Activated naive CD4-positive, alpha-beta T cell treated with anti-CD3 and anti-CD28 coated beads, Interleukin-2, amount 50 U/mL, for 72 hours (primary cell): ENCODE measurements around the gene HPCAL1. TPM values are rescaled to one million over a fixed set of nuclear protein-coding genes. Genes with fewer than 3 reads are reported as not detected.

Experiments used
- ATAC-seq, 2 donors: fragments of 150-1000 bp; cut with Tn5 transposase; 2 replicates each; pipeline ENCODE4 v1.10.0; 2021; ENCODE audit warnings: mild to moderate bottlenecking in 2 of 2, moderate library complexity in 2 of 2
- DNase-seq, 2 donors: peaks; one replicate each; pipeline ENCODE4 v3.0.0; 2021 to 2022; ENCODE audit warnings: low spot score in 2 of 2
- H3K27ac Mint-ChIP-seq, 2 donors: one replicate each; pipeline ENCODE4 v1.8.0; 2022; ENCODE audit warnings: mild to moderate bottlenecking in 2 of 2, mixed read lengths in 2 of 2
- H3K36me3 Mint-ChIP-seq, 2 donors: one replicate each; pipeline ENCODE4 v1.8.0; 2022; ENCODE audit warnings: mixed read lengths in 2 of 2
- H3K9me3 Mint-ChIP-seq, 2 donors: one replicate each; pipeline ENCODE4 v1.8.0; 2022; ENCODE audit warnings: mixed read lengths in 2 of 2
- total RNA-seq, 2 donors: library from RNA; stranded (reverse); gene quantifications; one replicate each; pipeline ENCODE4 v1.2.3, GENCODE V29; 2022

HPCAL1 gene
- total RNA-seq, 2 donors from 2014 or later: 46.0 to 96.5 TPM

GRCh38 chr2:10266133-10266620 lies 36.5 kb upstream of the HPCAL1 start:
- H3K27ac Mint-ChIP-seq: no peak overlapping the region
- ATAC-seq: no peak
- no peaks in the 10 kb centered on the region for H3K36me3 Mint-ChIP-seq
- DNase-seq: no peak
- no peaks in the 10 kb centered on the region for H3K9me3 Mint-ChIP-seq

DNA sequence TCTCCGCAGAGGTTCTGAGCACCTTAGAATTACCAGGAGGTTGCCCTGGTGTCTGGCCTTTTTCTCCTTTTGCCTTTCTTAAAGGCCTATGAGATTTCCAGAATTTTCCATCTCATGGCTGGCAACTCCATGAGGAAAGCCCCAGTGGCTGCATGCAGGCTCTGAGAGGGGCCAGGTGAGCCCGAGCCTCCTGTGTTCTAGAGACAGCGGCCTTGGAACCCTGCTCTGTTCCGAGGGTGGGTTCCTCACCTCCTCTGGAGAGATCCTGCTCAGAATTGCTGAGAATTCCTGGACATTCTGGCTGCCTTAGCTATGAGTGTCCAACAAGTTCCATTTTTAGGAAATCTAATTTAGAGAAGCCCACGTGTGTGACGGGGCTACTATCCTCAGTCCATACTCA lies 35.7 kb upstream of the HPCAL1 start:
- no peaks in the 10 kb centered on the region for H3K9me3 Mint-ChIP-seq
- DNase-seq (no peak), ATAC-seq (no peak)
- H3K27ac Mint-ChIP-seq: no peak overlapping the region
- no peaks in the 10 kb centered on the region for H3K36me3 Mint-ChIP-seq

- ATAC-seq (no peak), DNase-seq (peak in 1 of 2 donors; percentile 48)
- H3K36me3 Mint-ChIP-seq: no peaks in the 10 kb centered on the region
- no peak overlapping the region for H3K27ac Mint-ChIP-seq
- H3K9me3 Mint-ChIP-seq: no peaks in the 10 kb centered on the region
These were observed 34.9 kb upstream of the HPCAL1 start for GRCh38 chr2:10267551-10268465.

DNA sequence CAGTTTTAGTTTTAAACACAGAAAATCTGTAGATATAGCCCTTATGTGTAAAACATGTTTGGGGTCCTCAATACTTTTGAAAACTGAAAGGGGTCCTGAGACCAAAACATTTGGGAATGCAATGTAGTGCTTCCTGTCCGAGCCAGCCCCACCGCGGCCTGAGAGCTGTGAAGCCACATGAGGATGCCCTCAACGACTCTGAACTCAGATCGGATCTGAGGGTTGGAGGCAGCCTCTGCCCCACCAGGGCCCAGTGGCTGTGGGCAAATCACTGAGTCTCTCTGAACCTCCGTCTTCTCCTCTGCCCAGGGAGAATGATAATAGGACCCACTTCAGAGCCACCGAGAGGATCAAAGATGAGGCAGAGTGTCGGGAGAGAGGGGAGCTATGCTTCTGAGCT lies 33.4 kb upstream of the HPCAL1 start:
- ATAC-seq (no peak), DNase-seq (peak in 1 of 2 donors; percentile 40)
- Mint-ChIP-seq H3K36me3 (no peaks in the 10 kb centered on the region), H3K9me3 (no peaks in the 10 kb centered on the region), H3K27ac (no peak overlapping the region)

DNA sequence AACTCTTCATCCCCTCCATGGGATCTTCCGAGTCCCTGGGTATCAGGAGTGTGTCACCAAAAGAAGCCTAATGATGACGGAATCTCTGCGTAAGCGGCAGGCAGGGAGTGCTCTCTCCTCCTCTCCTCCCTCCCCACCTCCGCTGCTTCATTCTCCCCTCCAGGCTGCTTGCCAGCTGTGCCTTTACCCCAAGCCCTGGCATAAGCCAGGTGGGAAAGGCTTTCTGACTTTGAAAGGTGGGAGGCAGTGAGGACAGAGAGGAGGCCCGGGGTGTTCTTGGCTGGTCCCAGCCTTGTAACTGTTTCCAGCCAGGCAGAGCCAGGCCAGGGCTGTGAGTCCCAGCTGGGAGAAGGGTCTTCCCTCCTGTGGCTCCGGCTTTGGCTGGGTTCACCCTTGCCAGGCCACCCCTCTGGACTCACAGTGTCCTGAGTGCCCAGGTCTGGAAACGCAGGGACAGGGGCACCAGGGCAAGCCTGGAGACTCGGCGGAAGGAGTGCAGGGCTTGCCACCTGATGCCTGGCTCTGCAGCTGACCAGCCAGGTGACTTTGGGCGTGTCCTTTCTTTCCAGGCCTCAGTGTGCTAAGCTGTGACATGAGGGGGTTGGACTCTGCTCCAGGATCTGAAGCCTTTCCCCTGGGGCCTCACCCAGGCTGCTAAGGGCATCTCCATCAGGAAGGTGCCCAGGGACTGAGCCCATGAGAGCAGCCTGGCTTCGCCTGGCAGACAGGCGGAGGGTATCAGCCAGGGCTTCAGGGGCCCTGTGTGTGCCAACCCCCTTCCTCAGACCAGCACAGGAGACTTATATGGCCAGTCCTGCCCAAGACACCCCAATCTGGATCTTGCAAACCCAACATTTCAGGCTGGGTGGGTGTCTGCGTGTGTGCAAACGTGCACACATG lies 32.7 kb upstream of the HPCAL1 start:
- no peaks in the 10 kb centered on the region for H3K36me3 Mint-ChIP-seq
- H3K27ac Mint-ChIP-seq: peak overlapping the region in 1 of 2 donors; percentile 74
- H3K9me3 Mint-ChIP-seq: no peaks in the 10 kb centered on the region
- DNase-seq: peak in 1 of 2 donors; percentile 38
- no peak for ATAC-seq

DNA sequence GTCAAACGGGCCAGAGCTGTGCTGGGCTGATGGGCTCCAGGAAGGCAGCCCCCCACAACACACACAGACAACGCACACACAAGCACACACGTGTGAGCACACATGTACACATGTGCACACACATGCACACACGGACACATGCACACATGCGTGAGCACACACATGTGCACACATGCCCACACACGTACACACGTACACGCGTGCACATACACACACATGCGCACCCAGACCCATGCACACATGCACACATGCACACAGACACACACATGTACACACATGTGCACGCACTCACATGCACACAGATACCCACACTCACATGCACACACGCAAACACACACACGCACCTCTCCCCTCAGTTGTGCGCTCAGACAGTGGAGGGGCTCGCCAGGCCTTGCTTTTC lies 31.2 kb upstream of the HPCAL1 start:
- Mint-ChIP-seq H3K36me3 (no peaks in the 10 kb centered on the region), H3K9me3 (no peaks in the 10 kb centered on the region), H3K27ac (no peak overlapping the region)
- DNase-seq (no peak), ATAC-seq (no peak)

DNA sequence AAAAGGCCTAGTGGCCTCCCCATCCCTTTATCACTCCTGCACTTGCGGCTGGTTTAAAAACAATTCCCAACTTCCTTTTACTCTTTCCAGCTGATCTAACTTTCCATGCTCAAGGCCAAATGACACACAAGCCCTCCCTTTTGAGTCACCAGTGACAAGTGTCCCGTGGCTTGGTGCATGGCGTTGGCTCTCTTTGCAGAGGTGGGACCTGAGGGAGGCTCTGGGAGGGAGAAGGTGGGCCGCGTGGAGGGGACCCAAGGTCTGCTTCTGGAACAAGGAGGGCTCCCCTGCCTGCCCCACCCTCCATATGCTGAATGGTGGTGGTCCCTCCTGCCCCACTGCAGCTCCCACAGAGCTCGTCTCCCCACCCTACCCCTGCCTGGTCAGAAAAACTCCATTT lies 30.8 kb upstream of the HPCAL1 start:
- no peak for DNase-seq
- Mint-ChIP-seq H3K27ac (no peak overlapping the region), H3K36me3 (no peaks in the 10 kb centered on the region), H3K9me3 (no peaks in the 10 kb centered on the region)
- no peak for ATAC-seq

GRCh38 chr2:10272464-10272863 lies 30.2 kb upstream of the HPCAL1 start:
- no peak for DNase-seq
- Mint-ChIP-seq H3K27ac (no peak overlapping the region), H3K9me3 (no peaks in the 10 kb centered on the region), H3K36me3 (no peaks in the 10 kb centered on the region)
- no peak for ATAC-seq

DNA sequence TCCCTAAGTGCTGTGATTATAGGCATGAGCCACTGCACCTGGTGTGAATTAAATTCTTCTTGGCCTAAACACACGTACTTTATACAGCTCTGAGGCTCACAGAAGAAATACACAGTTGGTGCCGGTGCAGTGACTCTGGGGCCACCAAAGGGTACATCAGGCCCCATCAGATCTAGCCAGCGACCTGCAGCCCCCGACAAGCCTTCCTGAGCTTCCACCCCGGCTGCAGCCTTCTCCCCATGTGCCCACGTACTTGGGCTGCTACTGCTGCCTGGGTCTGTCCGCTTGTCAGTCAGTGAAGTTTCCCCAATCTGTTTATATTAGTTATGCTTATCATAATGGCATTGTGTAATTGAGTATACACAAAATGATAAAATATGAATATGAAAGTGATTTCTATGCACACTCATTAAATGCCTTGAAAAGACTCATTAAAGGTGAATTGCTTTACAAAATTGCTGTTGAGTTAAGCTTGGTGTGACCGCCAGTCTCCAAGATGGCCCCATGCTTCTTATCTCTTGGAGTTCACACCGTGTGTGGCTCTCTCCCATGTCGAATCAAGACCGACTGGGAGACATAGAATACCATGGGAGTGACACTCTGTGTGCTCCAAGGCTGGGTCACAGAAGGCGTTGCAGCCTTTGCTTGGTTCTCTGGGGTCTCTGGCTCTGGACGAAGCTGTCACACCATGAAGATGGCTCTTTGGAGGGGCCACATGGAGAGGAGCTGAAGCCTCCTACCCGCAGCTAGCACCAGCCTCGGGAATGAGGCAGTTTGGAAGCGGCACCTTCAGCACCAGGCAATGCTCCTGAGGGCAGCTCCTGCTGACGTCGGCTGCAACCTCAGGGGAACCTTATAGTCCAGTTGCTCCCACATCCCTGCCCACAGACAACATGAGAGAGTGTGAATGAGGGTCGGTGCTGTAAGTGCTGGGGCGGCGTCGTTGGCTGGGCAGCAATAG lies 29.2 kb upstream of the HPCAL1 start:
- DNase-seq: peak in 1 of 2 donors; percentile 41
- no peak for ATAC-seq
- Mint-ChIP-seq H3K27ac (no peak overlapping the region), H3K9me3 (no peaks in the 10 kb centered on the region), H3K36me3 (no peaks in the 10 kb centered on the region)

DNA sequence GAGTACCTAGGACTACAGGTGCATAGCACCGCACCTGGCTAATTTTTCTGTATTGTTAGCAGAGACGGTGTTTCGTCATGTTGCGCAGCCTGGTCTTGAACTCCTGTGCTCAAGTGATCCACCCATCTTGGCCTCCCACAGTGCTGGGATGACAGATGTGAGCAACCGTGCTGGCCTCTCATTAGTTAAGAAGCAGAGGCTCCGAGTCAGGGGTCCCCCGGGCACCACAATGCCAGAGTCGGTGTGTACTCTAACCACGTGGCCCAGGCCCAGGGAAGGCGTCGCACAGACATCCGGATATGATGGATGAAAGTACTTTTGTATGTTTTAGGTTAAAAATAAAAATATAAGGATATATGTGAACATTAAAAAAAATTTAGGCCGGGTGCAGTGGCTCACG lies 28.3 kb upstream of the HPCAL1 start:
- H3K27ac Mint-ChIP-seq: peak overlapping the region in 1 of 2 donors; percentile 6
- H3K9me3 Mint-ChIP-seq: no peaks in the 10 kb centered on the region
- no peaks in the 10 kb centered on the region for H3K36me3 Mint-ChIP-seq
- DNase-seq (no peak), ATAC-seq (no peak)

GRCh38 chr2:10274983-10275802 lies 27.5 kb upstream of the HPCAL1 start:
- Mint-ChIP-seq H3K36me3 (no peaks in the 10 kb centered on the region), H3K27ac (no peak overlapping the region), H3K9me3 (no peaks in the 10 kb centered on the region)
- DNase-seq (no peak), ATAC-seq (no peak)

DNA sequence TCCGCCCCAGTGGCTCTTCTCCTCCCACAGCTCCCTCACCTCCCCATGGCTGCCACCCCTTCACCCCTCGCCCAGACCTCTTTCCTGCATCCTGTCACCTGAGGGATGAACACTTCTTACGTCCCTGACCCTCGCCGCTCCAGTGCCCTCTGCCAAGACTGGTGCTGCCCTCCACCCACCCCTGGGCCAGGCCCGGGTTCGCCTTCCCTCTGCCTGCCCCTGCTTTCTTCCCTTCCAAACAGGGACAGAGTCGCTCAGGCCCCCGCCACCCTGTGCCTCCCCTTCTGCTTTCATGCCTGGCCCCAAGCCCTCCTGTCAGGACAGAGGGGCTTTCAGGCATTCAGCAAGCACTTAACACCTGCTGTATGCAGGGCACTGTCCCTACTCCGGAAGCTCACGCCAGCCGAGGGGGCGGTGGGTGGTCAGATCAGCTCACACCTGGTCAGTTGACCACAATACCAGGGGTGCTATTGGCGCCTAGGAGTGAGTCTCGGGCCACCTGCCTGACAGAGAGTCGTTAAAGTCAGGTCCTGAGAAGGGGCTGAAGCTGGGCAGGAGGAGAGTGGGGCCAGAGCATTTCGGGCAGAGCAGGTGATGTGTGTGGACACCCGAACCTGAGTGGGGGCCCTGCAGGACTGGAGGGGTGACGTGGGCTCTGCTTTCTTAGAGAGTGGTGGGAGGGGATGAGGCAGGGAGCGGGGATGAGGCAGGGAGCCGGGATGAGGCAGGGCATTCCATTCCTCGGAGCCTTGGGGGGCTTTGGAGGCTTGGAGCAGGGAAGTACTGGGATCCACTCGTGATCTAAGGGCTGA lies 26.0 kb upstream of the HPCAL1 start:
- H3K27ac Mint-ChIP-seq: no peak overlapping the region
- no peaks in the 10 kb centered on the region for H3K36me3 Mint-ChIP-seq
- no peak for DNase-seq
- no peak for ATAC-seq
- no peaks in the 10 kb centered on the region for H3K9me3 Mint-ChIP-seq

DNA sequence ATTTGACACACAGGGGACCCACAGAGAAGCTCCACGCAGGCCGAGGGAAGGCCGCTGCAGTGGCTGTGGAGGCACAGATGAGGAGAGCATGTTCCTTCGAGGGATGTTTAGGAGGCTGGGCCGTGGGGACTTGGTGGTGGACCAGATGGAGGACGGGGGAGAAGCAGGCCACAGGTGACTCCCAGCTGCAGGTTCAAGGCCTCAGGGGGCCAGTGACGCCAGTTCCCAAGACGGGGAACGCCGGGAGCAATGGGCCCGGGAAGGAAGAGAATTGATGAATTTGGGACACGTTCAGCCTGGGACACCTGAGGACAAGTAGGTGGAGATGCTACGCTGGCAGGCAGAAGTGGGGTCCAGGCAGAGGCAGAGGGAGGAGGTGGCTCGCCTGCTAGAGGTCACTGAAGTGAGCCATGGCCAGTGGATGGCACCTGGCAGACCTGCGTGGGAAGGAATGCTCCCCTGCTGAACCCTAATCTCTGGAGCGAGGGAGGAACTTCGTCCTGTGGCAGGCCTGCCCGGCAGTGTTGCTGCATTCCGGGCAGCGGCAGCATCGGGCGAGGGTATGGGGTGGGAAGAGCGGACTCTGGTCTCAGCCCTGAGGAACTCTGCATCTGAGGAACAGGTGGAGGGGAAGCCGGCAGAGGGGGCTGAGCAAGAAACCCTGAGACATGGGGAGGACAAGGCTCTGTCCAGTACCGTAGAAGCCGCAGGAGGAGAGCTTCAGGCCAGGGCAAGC lies 25.2 kb upstream of the HPCAL1 start:
- Mint-ChIP-seq H3K27ac (no peak overlapping the region), H3K9me3 (no peaks in the 10 kb centered on the region), H3K36me3 (no peaks in the 10 kb centered on the region)
- ATAC-seq (no peak), DNase-seq (no peak)

GRCh38 chr2:10278029-10278762 lies 24.5 kb upstream of the HPCAL1 start:
- H3K9me3 Mint-ChIP-seq: no peaks in the 10 kb centered on the region
- H3K36me3 Mint-ChIP-seq: no peaks in the 10 kb centered on the region
- DNase-seq (no peak), ATAC-seq (peak in 1 of 2 donors; percentile 75)
- peak overlapping the region in 1 of 2 donors; percentile 63 for H3K27ac Mint-ChIP-seq
